Fibroblast of lung (primary cell): ENCODE data around the gene STXBP2.

ENCODE experiments used
- CTCF ChIP-seq, 2 donors: IDR thresholded peaks in 1 of 2; conservative IDR thresholded peaks in 1 of 2; 1 replicate in 1 of 2; 2 replicates in 1 of 2; pipeline ENCODE4 v1.5.1; 2011 to 2012; ENCODE audit warnings: low read length in 2 of 2, control low read depth in 1 of 2, inconsistent platforms in 1 of 2, low read depth in 1 of 2, mild to moderate bottlenecking in 1 of 2
- EZH2 ChIP-seq: IDR thresholded peaks from 2 replicates; pipeline ENCODE4 v1.5.1; 2012; ENCODE audit warnings: low read length, control low read depth, mild to moderate bottlenecking; ENCODE audit errors: missing control alignments

- TF ChIP-seq CTCF (conservative IDR thresholded peaks at IDR 0.05 in 1 of 2, IDR thresholded peaks at IDR 0.05 in 1 of 2; ENCODE audit: low read depth in 1 of 2, low read length in 2 of 2) (peak; percentile 40 to 76), EZH2 (no peak)
These were observed 43.9 kb downstream of the STXBP2 start, which contains the start of gene TRAPPC5 for GRCh38 chr19:7680606-7681339.
